GM23338 (cell line): ENCODE measurements around the gene PCP2.

ENCODE experiments used
- CTCF ChIP-seq, 2 experiments: fragments of 200-600 bp in 1 of 2; sonication (generic) in 1 of 2; conservative IDR thresholded peaks; 2 replicates each; pipeline versions ENCODE4 v1.5.1 to v1.6.1; 2016 to 2017; ENCODE audit warnings: antibody characterized with exemption in 2 of 2, low read depth in 2 of 2, mild to moderate bottlenecking in 2 of 2, moderate library complexity in 1 of 2
- EZH2 ChIP-seq: fragments of 200-600 bp; sonication (generic); IDR thresholded peaks from one replicate; pipeline ENCODE4 v1.8.0; 2017; ENCODE audit warnings: antibody characterized with exemption, mild to moderate bottlenecking, low read depth; ENCODE audit not compliant: unreplicated experiment
- EZH2phosphoT487 ChIP-seq: fragments of 200-600 bp; sonication (generic); IDR thresholded peaks from one replicate; pipeline ENCODE4 v1.8.1; 2018; ENCODE audit warnings: antibody characterized with exemption; ENCODE audit not compliant: unreplicated experiment
- STAT1 ChIP-seq: IDR thresholded peaks from one replicate; pipeline ENCODE4 v1.6.1; 2016; ENCODE audit warnings: antibody characterized with exemption; ENCODE audit not compliant: unreplicated experiment

GRCh38 chr19:7614859-7615741 is 18.4 kb downstream of the PCP2 start:
- no peak for TF ChIP-seq CTCF (conservative IDR thresholded peaks at IDR 0.05; ENCODE audit: low read depth in 2 of 2)
- no peak for TF ChIP-seq EZH2
- no peak for TF ChIP-seq EZH2phosphoT487
- no peak for TF ChIP-seq STAT1
